T-helper 2 cell treated with Interferon-gamma antibody and Interleukin-4, amounts not matched to agents 100 ng/mL and 5 ng/mL, for 36 hours (primary cell): ENCODE measurements around the gene FRK. TPM values are rescaled to one million over a fixed set of nuclear protein-coding genes. Genes with fewer than 3 reads are reported as not detected.
"Not testable (repeated sequence)": the region's sequence is repeated elsewhere in the genome, so short reads cannot be mapped to it uniquely, and the experiment has no call there.

Experiments used
- intact Hi-C: fragments of 100-400 bp; cut with micrococcal nuclease; formaldehyde crosslinking; loops from one replicate; pipeline ENCODE4 v1.15.1; 2023
- total RNA-seq: library from RNA; stranded (reverse); gene quantifications from 2 replicates; pipeline ENCODE4 v1.2.3, GENCODE V29; 2022

Gene FRK
- total RNA-seq, 1 donor from 2014 or later, result 0.14 TPM

DNA sequence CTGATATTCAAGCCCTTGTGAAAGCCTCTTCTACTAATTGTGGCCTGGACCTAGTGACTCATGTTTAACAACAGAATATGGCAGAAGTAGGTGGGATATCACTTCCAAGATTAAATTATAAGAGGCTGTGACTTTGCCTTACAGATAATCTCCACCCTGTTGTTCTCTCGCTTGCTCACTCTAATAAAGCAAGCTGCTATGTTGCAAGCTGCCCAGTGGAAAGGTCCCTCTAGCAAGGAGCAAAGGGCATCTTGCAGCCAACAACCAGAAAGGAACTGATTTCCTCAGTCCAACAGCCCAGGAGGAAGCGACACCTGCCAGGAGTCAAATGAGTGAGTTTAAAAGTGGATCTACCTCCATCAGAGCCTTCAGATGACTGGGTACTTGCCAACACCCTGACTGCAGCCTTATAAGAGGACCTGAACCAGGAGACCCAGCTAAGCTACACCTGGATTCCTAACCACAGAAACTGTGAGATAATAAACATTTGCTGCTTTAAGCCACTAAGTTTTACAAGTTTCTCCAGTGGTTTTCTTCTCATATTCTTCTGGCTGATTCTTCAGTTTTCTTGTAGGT lies 112.6 kb downstream of the FRK start:
- intact Hi-C loops, result no loop called here

DNA sequence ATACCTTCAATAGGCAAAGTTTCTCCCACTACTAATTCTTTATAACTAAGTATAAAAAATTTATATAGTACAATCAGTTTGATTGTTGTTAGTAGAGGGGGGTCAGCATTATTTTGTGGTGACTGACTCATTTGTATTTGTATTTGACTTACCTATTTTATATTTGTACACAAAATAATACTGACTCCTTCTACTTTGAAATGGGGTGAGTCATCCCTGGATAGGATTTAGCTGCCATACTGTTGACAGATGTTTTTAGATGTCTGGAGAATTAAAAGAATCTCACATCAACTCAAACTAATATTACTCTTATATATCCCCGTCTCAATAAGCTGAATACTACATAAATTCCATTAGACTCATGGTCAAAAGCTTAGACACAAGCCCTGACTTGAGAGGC lies 114.9 kb downstream of the FRK start:
- intact Hi-C loops, result no loop called here

DNA sequence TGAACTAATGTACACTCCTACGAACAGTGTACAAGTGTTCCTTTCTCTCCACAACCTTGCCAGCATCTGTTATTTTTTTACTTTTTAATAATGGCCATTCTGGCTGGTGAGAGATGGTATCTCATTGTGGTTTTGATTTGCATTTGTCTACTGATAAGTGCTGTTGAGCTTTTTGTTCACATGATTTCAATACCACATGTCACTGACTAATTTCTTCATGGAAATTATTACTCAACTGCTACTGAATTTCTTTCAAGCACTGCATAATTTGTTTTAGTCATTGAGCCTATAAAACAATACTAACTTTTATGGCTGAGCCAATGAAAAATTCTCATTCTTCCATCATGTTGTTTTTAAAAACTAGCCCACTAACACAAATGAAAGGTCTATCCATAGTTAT lies 115.4 kb downstream of the FRK start:
- intact Hi-C loops, result no loop called here

DNA sequence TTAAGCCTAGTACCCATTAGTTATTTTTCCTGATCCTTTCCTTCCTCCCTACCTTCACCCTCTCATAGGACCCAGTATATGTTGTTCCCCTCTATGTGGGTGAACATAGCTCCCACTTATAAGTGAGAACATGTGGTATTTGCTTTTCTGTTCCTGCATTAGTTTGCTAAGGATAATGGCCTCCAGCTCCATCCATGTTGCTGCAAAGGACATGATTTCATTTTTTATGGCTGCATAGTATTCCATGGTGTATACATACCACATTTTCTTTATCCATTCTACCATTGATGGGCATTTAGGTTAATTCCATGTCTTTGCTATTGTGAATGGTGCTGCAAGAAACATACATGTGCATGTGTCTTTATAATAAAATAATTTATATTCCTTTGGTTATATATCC lies 115.9 kb downstream of the FRK start:
- intact Hi-C loops, result not testable (repeated sequence)

DNA sequence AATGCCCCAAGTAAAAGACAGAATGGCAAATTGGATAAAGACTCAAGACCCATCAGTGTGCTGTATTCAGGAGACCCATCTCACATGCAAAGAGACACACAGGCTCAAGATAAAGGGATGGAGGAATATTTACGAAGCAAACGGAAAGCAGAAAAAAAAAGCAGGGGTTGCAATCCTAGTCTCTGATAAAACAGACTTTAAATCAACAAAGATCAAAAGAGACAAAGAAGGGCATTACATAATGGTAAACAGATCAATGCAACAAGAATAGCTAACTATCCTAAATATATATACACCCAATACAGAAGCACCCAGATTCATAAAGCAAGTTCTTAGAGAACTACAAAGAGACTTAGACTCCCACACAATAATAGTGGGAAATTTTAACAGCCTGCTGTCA lies 123.2 kb downstream of the FRK start:
- intact Hi-C loops, result not testable (repeated sequence)

DNA sequence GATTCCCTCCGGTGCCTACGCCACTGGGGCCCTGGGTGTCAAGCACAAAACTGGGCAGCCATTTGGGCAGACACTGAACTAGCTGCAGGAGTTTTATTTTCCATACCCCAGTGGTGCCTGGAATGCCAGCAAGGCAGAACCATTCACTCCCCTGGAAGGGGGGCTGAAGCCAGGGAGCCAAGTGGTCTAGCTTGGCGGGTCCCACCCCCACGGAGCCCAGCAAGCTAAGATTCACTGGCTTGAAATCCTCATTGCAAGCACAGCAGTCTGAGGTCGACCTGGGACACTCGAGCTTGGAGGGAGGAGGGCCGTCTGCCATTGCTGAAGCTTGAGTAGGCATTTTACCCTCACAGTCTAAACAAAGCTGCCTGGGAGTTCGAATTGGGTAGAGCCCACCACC lies 125.3 kb downstream of the FRK start:
- intact Hi-C loops, result no loop called here

DNA sequence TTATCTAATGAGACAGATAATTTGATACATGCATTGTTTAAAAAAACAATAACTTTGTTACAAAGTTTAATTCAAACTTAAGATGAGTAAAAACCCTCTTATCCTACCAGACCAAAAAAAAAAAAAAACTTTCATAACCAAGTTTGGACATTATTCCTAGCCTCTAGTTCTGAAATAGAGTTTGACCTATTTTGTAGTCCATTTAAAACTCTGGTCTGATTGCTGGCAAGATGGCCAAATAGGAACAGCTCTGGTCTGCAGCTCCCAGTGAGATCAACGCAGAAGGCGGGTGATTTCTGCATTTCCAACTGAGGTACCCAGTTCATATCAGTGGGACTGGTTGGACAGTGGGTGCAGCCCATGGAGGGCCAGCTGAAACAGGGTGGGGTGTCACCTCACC lies 125.9 kb downstream of the FRK start:
- intact Hi-C loops, result no loop called here

DNA sequence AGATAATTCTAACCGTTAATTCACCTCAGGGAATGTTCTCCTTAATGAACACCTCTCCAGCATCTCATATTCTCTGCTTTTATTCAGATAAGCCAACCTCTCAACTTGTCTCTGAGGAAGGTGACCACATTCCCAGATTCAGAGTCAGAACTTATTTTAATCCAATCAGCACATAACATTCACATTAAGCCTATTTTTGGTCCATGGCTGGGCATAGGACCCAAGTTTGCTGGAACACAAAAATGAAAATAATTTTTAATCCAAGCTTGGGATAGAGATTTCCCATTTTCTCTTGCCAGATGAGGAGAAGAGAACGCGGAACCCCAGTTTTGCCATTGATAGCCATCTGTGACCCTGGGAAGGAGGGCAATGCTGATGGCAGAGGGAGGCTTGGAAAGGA lies 126.5 kb downstream of the FRK start:
- intact Hi-C loops, result no loop called here

DNA sequence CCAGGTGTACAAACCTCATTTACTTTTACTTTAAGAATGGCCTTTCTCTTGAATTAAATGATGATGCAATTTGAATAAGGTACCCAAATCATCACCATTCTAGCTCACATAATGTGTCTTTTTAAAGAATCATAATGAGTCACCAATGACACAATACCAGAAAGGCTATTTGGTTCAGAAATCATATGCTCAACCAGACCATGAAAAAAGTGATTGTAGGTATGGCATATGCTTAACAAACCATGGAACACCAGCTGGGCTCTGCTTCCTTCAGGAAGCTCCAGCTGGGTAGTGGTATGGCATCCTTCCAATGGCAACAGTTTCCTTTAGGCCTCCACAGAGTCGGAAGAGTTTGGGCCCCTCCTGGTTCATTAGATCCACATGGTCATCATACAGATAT lies 128.2 kb downstream of the FRK start:
- intact Hi-C loops, result no loop called here

DNA sequence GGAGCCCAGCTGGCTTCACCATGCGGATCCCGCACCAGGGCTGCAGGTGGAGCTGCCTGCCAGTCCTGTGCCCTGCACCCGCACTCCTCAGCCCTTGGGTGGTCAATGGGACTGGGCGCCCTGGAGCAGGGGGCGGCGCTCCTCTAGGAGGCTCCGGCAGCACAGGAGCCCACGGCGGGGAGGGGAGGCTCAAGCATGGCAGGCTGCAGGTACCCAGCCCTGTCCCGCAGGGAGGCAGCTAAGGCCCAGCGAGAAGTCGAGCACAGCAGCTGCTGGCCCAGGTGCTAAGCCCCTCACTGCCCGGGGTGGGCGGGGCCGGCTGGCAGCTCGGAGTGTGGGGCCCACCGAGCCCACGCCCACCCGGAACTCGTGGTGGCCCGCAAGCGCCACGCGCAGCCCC lies 132.7 kb downstream of the FRK start:
- intact Hi-C loops, result not testable (repeated sequence)

DNA sequence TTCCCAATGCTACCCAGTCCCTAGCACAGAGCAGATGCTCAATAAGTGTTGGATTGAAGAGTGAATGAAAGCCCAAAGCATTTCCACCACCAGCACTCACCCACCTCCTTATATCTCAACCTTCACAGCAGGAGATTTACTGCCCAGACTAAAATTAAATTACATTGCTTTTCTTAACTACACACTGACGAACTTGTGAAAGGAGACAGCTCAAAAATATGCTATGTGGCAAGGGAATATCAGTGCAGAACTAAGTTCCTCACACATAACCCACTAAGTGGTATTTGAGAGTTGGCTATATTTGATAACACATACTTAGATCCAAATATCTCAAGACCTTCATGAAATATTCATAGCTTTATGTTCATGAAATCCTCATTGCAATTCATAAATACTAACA lies 137.7 kb downstream of the FRK start:
- intact Hi-C loops, result no loop called here

DNA sequence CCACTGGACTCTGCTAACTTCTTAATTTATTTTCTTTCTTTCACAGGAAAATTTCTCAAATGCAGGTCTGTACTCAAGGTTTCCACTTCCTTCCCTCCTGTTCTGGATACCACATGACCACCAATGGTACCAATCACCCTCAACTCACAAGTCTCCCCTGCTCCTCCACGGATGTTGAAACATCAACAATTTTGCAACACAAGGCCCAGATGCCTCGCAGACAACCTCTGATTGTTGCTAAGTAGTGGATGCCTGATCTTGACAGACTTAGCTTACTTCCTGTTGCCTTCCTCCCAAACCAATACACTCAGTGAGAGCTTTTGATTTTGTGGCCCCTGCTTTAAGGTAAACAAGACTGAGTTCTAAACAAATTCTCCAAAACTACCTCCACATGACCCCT lies 146.6 kb downstream of the FRK start:
- intact Hi-C loops, result no loop called here

DNA sequence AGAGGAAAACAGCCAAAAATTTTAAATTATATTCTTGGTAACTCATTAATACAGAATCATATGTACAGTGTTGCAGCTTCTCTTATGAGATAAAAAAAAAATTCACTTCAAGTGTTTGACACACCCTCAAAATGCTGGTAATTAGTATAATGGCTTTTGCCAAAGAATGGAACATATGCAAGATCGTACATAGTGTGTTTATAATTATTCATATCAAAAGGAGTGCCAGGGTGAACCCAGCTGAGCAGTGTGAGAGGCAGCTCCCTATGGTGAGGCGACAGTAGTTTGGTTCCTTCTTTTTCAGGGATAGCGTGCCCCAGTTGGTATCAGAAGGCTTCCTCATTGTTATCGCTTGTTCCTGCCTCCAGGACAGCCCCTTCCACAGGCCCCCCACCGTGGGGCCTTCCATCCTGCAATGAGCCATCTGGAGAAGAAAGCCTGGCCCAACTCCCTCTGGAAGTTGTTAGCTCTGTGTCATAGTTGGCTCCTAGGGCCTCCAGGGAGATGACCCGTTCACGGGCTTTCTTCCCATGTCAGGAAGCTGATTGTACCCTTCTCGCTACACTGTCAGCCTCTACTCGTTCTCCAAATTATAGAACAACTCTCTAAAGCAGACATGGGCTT lies 150.7 kb downstream of the FRK start:
- intact Hi-C loops, result no loop called here

DNA sequence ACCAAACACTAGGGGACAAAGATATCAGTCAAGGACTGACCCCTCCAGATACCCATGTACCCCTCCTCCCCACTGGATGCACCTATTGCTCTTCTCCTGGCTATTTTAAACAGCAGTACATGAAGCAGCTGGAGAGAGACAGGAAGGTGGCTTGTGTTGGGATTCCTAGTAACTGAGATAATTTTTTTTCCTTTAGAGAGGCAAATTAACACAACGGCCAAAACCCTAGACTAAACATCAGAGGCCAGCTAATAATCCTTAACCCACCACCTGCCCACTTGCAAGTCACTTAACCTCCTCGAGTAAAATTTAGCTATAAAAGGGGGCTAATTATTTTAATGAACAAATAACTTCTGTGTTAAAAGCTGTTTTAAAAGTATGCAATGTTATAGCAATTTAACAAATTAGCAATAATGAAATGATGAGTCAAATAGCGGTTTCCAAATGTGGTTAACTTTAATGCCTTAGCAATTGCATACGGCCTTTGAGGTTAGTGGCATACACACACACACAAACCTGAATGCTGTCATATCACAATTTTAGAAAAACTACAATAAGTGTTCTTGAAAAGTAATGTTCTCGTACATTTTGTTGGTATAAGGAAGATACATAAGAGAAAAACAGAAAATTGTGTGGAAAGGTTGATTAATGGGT lies 151.7 kb downstream of the FRK start:
- intact Hi-C loops, result no loop called here

DNA sequence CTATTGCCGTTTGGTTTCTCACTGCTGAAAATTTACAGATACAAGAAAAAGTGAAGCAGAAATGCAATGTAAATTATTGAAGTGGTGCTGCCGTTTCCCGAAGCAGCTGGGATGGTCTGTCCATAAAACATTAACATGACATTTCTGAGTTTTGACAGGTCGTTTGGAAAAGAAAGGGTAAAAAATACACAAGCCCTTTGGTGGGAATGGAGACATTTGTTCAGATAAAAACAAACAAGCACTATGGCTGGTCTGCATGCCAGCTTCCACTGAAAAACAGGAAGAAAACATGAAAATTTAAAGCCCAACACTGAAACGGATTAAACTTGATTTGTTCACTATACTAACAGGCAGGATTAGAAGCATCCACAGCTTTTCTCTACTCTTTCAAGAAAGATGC lies 155.2 kb downstream of the FRK start:
- intact Hi-C loops, result no loop called here

DNA sequence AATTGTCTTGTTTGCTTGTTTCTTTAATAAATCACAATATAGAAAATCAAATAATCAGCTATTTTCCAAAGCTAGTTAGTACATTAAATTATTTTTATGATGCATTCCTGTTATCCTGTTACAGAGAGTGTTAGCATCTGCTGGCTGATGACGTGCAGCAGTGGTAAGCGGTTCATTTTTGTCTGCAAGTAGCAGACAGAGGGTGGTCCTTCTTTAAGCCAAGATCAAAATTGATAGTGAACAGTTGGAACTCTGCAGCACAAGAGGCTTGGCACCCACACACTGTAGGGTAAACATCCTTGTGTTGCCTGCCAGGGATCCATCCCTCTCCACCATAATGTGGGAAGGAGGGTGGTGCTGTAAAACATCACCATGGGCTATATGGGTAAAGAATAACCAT lies 158.3 kb downstream of the FRK start:
- intact Hi-C loops, result no loop called here

DNA sequence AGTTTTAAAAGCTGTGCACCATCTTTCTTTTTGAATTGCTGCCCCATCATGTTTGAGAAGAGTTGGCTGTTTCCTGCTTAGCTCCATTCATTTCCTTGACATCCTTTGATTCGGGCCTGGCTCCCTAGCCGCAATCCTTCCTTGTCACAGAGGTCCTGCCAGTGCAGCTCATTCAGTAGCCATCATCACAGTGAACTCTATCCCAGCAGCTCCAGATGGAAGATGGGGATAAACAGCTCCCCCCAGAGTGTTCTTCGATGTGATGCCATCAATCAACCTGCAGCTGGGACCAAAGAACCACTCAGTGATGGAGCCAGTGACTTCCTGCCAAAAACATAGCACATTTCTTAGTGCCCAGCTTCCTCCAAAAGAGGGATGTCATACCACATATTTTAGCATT lies 158.8 kb downstream of the FRK start:
- intact Hi-C loops, result no loop called here

DNA sequence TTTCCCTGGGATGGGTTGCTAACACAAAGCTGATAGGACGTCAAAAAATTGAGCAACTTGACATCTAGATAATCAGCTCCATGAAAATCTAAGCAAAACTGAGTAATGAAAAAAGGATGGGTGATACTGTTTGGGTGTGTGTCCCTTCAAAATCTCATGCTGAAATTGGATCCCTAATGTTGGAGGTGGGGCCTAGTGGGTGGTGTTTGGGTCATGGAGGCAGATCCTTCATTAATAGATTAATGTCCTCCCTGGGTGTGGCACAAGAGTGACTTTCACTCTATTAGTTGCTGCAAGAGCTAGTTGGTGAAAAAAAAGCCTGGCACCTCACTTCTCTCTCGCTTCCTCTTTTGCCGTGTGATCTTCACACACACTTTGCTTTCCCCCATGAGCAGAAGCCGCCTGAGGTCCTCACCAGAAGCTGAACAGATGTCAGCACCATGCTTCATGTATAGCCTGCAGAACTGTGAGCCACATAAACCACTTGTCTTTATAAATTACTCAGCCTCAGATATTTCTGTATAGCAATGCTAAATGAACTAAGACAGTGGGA lies 160.9 kb downstream of the FRK start:
- intact Hi-C loops, result loop anchor here (10.0 kb wide), 1 partner anchor 1805 kb away; no protein-coding TSS in a partner anchor

DNA sequence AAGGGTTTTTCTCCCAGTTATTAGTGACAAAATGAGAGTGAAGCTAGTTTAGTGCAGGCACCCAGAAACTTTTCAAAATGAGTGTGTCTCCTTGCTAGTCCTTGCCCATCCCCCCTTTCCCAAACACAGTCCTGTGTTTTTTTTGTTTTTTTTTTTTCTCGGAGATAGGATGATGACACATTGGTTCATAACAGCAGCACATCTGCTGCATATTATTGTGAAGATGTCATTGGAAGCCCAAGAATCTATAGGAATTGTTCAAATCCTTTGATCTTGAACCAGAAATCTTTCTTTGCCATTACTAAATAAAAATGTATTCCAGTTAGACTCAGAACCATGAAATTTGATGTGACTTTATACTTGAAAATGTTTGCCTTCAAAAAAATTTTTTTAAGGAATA lies 162.4 kb downstream of the FRK start:
- intact Hi-C loops, result loop anchor here (10.0 kb wide), 1 partner anchor 1803 kb away; no protein-coding TSS in a partner anchor

DNA sequence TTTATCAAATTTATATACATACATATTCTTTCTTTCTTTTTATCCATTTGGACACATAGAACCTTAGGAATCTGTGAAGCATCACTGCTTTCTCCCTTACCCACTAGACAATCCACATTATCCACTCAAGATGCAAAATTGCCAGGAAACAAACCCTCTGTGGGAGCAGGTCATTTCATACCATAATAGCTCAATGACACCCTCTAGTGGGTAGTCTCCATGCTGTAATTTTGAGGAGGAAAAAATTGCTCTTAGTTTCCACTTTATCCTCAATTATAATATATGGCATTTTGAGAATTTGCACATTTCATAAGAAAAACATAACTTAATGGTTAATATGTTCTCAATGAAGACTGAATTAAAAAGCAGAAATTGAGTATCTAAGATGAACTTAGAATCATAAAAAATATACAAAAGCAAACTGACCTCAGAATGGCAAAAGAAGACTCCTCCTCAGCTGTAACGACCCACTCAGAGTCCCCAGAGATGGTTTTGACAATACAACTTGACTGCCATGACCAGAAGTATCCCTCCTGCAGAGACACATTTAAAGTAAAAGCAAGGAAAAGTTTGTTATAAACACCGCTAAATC lies 164.1 kb downstream of the FRK start:
- intact Hi-C loops, result loop anchor here (10.0 kb wide), 1 partner anchor 1802 kb away; no protein-coding TSS in a partner anchor

DNA sequence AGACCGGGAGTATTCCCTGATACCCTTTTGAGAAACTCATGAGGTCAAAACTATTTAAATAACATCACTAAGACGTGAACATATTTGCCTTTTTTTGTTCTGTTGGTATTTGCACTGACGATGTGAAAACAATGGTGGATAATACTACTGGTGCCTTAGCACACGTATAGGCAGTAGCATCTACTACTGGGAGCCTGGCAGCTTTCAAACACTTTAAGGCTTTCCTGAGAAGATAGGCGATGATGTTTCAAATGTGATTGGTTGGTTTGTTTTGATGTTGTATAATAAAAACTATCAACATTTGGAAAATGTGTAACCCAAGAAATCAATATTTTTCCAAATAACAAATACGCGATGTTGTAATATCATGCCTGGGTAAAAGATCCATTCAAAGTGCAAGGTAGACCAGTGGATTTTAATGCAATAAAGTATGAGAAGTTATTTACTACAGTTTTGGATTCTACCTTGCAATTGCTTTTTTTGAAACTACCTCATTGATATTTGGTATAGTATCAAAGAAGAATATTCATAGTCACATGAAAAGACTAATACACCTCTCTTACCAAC lies 166.2 kb downstream of the FRK start:
- intact Hi-C loops, result loop anchor here (10.0 kb wide), 1 partner anchor 1800 kb away; no protein-coding TSS in a partner anchor

DNA sequence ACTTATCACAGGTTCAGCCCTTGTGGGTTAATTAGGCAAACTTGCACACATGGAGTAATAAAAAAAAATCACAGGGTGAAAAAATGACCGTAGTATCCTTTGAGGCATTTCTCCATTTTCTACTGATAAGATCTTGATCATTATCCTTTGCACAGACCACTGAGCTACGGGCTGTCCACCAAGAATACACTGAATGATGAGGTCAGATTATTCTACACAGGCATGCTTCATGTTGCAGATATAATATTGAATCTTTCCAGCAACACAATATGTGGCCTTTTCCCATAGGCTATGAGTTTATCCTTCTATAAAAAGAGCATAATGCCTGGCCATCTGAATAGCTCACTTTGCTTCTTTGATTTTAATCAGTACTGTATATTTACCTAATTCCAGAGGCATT lies 168.9 kb downstream of the FRK start:
- intact Hi-C loops, result loop anchor here (10.0 kb wide), 1 partner anchor 1797 kb away; no protein-coding TSS in a partner anchor
